ENCODE data around the gene ARL4D.

ARL4D gene, protein sequence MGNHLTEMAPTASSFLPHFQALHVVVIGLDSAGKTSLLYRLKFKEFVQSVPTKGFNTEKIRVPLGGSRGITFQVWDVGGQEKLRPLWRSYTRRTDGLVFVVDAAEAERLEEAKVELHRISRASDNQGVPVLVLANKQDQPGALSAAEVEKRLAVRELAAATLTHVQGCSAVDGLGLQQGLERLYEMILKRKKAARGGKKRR

DNA sequence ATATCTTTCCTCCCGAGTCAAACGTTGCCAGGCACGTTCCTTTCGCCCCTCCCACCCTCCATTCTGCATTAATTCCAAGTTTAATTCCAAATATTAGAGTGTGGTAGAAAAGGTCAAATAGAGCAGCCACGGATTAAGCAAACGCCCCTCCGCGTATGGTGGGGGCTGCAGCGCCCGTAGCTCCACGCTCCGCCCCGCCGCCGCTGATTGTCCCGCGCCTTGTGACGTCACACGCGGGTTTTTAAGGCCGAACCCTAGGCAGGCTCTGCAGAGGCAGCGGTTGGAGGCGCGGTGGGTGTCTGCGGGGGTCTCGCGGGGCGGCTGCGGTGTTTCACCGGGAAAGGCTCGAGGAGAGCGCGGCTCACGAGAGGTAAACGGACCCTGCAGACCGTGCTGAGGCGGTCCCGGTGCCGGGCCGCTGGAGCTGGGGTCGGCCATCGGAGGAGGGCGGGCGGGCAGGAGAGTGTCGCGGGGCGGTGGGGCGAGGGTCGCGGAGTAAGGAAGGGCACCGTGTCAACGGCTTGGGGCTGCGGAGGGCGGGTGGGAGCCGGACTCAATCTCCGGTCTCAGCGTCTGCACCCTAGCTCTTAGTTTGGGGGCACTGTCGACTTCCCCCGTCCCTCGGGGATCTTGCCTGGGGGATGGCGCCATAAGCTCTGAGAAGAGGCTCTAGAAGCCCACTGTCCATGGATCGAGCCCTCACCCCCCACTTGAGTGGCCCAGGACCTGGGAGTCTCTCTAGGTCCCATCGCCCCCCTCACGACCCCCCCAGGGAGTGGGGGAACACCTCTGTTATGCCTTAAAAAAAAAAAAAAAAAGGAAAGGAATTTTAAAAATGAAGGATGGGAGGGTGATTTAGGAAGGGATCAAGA lies at the start of gene ARL4D:
Gene ARL4D, plus strand, starts transcription at position 270 of the 872 bp plus-strand sequence. CDS start 740 bp downstream, outside the sequence.
- peaks cover 2 to 50% (median 40%) of the 10 kb centered on the region in 5 donors for H3K4me1 ChIP-seq (ENCODE audit: control insufficient read depth in 5 of 5, insufficient read depth in 5 of 5, low read length in 5 of 5)

DNA sequence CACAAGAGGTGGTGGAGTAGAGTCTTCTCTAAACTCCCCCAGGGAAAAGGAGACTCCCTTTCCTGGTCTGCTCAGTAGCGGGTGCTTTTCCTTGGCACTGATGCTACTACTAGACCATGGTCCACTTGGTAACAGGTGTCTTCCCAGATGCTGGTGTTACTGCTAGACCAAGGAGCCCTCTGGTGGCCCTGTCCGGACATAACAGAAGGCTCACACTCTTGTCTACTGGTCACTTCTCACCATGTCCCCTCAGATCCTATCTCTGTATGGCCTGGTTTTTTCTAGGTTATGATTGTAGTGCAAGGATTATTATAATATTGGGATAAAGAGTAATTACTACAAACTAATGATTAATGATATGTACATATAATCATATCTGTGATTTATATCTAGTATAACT lies 49.7 kb upstream of the ARL4D start:
- Histone ChIP-seq H3K9ac (ENCODE audit: low read length in 5 of 5) (no peak overlapping the region), H3K27ac (ENCODE audit: low read depth, low read length) (no peak overlapping the region), H3K27me3 (ENCODE audit: control insufficient read depth in 5 of 5, insufficient read depth in 4 of 5, low read length in 5 of 5) (no peaks in the 10 kb centered on the region), H3K4me3 (ENCODE audit: low read depth in 1 of 5, low read length in 5 of 5) (peak overlapping the region in 3 of 5 donors; percentile 10 to 31 (median 19)), H3K36me3 (ENCODE audit: control insufficient read depth in 5 of 5, insufficient read depth in 5 of 5, low read length in 5 of 5) (no peaks in the 10 kb centered on the region), H3K9me3 (ENCODE audit: control insufficient read depth in 5 of 5, low read length in 5 of 5) (peaks cover 13 to 32% (median 31%) of the 10 kb centered on the region in 5 donors), H3K4me1 (ENCODE audit: control insufficient read depth in 5 of 5, insufficient read depth in 5 of 5, low read length in 5 of 5) (no peaks in the 10 kb centered on the region)

More for the DNA sequence above, at the start of gene ARL4D:
- Histone ChIP-seq H3K4me3 (ENCODE audit: low read depth in 1 of 5, low read length in 5 of 5) (peak within 1 kb of the TSS; percentile 69 to 87 (median 81)), H3K9me3 (ENCODE audit: control insufficient read depth in 5 of 5, low read length in 5 of 5) (no peaks in the 10 kb centered on the region), H3K27ac (ENCODE audit: low read depth, low read length) (peak within 1 kb of the TSS; percentile 65), H3K9ac (ENCODE audit: low read length in 5 of 5) (peak within 1 kb of the TSS; percentile 63 to 92 (median 73)), H3K36me3 (ENCODE audit: control insufficient read depth in 5 of 5, insufficient read depth in 5 of 5, low read length in 5 of 5) (peaks cover 0 to 4% (median 0%) of the 10 kb centered on the region in 5 donors), H3K27me3 (ENCODE audit: control insufficient read depth in 5 of 5, insufficient read depth in 4 of 5, low read length in 5 of 5) (no peaks in the 10 kb centered on the region)

DNA sequence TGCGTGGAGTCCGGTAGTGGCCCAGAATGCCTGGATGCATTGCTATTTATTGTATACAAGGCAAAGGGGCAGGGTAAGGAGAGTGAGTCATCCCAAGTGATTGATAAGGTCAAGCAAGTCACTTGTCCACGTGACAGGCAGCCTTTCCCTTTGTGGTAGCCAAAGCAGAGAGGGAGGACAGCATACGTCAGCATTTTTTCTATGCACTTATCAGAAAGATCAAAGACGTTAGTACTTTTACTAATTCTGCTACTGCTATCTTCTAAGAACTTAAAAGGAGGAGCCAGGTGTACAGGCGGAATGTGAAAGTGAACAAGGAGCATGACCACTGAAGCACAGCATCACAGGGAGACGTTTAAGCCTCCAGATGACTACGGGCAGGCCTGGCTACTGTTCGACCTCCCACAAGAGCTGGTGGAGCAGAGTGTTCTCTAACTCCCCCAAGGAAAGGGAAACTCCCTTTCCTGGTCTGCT lies 47.9 kb upstream of the ARL4D start:
- no peak overlapping the region for H3K9ac ChIP-seq (ENCODE audit: low read length in 5 of 5)
- H3K4me3 ChIP-seq (ENCODE audit: low read depth in 1 of 5, low read length in 5 of 5), result no peak overlapping the region
- peaks cover 13 to 32% (median 31%) of the 10 kb centered on the region in 5 donors for H3K9me3 ChIP-seq (ENCODE audit: control insufficient read depth in 5 of 5, low read length in 5 of 5)
- H3K4me1 ChIP-seq (ENCODE audit: control insufficient read depth in 5 of 5, insufficient read depth in 5 of 5, low read length in 5 of 5), result no peaks in the 10 kb centered on the region
- H3K27ac ChIP-seq (ENCODE audit: low read depth, low read length), result no peak overlapping the region
- H3K27me3 ChIP-seq (ENCODE audit: control insufficient read depth in 5 of 5, insufficient read depth in 4 of 5, low read length in 5 of 5), result no peaks in the 10 kb centered on the region
- no peaks in the 10 kb centered on the region for H3K36me3 ChIP-seq (ENCODE audit: control insufficient read depth in 5 of 5, insufficient read depth in 5 of 5, low read length in 5 of 5)

DNA sequence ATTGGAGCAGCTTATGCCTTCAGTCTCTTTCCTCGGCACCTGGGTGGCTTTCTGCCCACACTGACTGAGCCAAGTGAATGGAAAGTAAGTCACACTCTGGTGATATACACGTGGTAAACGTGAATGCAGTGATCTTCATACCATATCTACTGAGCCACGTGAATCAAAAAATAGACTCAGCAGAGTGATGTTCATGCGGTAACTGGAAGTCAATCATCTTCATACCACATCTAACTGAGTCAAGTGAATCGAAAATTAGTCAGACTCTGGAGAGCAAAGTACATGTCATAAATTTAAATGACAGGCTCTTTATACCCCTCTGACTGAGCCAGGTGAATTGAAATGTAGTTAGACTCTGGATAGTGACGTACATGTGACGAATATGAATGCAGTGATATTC lies 47.1 kb upstream of the ARL4D start:
- Histone ChIP-seq H3K4me1 (ENCODE audit: control insufficient read depth in 5 of 5, insufficient read depth in 5 of 5, low read length in 5 of 5) (no peaks in the 10 kb centered on the region), H3K9ac (ENCODE audit: low read length in 5 of 5) (no peak overlapping the region), H3K36me3 (ENCODE audit: control insufficient read depth in 5 of 5, insufficient read depth in 5 of 5, low read length in 5 of 5) (no peaks in the 10 kb centered on the region), H3K9me3 (ENCODE audit: control insufficient read depth in 5 of 5, low read length in 5 of 5) (peaks cover 13 to 32% (median 31%) of the 10 kb centered on the region in 5 donors), H3K27ac (ENCODE audit: low read depth, low read length) (no peak overlapping the region), H3K27me3 (ENCODE audit: control insufficient read depth in 5 of 5, insufficient read depth in 4 of 5, low read length in 5 of 5) (no peaks in the 10 kb centered on the region), H3K4me3 (ENCODE audit: low read depth in 1 of 5, low read length in 5 of 5) (no peak overlapping the region)

DNA sequence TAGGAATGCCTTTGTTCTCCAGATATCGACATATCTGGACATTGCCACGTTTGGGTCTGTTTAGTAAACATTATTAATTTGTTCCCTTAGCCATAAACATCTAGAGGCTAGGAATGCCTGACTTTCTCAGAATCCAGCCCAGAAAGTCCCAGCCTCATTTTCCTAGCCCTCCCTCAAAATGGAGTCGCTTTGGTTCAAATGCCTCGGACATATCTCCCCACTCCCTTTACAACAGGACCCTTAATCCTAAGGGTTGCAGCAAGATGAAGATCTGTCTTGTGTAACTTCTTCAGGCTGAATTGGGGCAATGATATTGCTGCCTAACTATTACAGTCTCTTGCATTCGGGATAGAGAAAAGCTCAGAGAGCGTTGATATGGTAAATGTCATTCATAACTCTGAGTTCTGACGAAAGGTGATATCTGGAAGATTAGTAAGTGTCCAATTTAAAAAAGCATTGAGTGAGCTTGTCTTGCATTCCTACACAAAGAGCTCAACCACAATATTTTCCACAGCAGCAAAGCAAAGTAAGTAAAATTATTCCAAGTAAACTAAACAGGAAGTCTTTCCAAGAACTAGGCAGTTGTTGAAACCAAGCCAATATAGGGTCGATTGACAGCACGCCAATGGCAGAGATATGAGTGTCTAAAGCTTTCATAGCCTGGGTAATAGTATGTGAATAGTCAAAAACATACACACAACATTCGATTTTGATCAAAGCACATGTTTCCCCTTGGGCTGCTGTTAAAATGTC lies 46.0 kb upstream of the ARL4D start:
- Histone ChIP-seq H3K27ac (ENCODE audit: low read depth, low read length) (no peak overlapping the region), H3K36me3 (ENCODE audit: control insufficient read depth in 5 of 5, insufficient read depth in 5 of 5, low read length in 5 of 5) (no peaks in the 10 kb centered on the region), H3K9me3 (ENCODE audit: control insufficient read depth in 5 of 5, low read length in 5 of 5) (peaks cover 12 to 22% (median 21%) of the 10 kb centered on the region in 5 donors), H3K4me3 (ENCODE audit: low read depth in 1 of 5, low read length in 5 of 5) (no peak overlapping the region), H3K9ac (ENCODE audit: low read length in 5 of 5) (no peak overlapping the region), H3K27me3 (ENCODE audit: control insufficient read depth in 5 of 5, insufficient read depth in 4 of 5, low read length in 5 of 5) (no peaks in the 10 kb centered on the region), H3K4me1 (ENCODE audit: control insufficient read depth in 5 of 5, insufficient read depth in 5 of 5, low read length in 5 of 5) (peaks cover 0 to 3% (median 0%) of the 10 kb centered on the region in 5 donors)

DNA sequence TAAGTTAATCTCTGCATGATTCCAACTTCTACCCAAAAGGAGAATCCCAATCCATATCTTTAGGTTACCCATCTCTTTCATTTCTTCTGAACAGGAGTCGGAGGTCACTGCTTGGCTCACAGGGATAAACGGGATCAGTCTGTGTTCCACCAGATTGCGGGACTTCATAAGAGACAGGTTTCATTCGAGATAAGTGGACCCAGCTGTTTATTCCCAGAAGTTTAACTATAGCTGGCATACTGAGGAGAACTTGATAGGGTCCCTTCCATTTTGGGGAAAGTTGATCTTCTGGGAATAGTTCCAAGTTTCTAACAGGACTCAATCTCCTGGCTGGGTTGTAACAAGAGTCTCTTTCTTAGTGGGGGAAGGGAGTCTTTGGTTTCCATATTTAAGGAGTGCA lies 45.4 kb upstream of the ARL4D start:
- H3K9ac ChIP-seq (ENCODE audit: low read length in 5 of 5), result no peak overlapping the region
- no peaks in the 10 kb centered on the region for H3K27me3 ChIP-seq (ENCODE audit: control insufficient read depth in 5 of 5, insufficient read depth in 4 of 5, low read length in 5 of 5)
- H3K4me3 ChIP-seq (ENCODE audit: low read depth in 1 of 5, low read length in 5 of 5), result no peak overlapping the region
- no peak overlapping the region for H3K27ac ChIP-seq (ENCODE audit: low read depth, low read length)
- no peaks in the 10 kb centered on the region for H3K36me3 ChIP-seq (ENCODE audit: control insufficient read depth in 5 of 5, insufficient read depth in 5 of 5, low read length in 5 of 5)
- peaks cover 7 to 16% (median 15%) of the 10 kb centered on the region in 5 donors for H3K9me3 ChIP-seq (ENCODE audit: control insufficient read depth in 5 of 5, low read length in 5 of 5)
- peaks cover 0 to 3% (median 0%) of the 10 kb centered on the region in 5 donors for H3K4me1 ChIP-seq (ENCODE audit: control insufficient read depth in 5 of 5, insufficient read depth in 5 of 5, low read length in 5 of 5)

DNA sequence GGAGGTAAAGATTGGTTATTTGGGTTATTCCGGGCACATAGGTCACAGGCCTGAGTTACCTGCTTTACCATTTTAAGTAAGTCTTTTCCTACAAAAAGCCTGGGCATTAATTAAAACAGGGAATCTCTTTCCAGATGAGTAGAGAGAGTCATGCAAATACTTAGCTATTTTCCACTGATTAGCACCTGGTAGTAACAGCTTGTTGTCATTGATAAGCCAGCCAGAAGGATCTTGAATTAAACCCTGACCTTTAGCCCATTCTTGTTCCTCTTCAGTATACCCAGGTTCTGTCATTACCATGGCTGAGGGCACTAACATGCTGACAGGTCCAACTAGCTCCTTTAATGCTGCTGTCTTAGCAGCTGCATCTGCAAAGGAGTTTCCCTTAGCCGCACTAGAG lies 44.4 kb upstream of the ARL4D start:
- Histone ChIP-seq H3K27ac (ENCODE audit: low read depth, low read length) (no peak overlapping the region), H3K27me3 (ENCODE audit: control insufficient read depth in 5 of 5, insufficient read depth in 4 of 5, low read length in 5 of 5) (no peaks in the 10 kb centered on the region), H3K4me1 (ENCODE audit: control insufficient read depth in 5 of 5, insufficient read depth in 5 of 5, low read length in 5 of 5) (peaks cover 0 to 3% (median 0%) of the 10 kb centered on the region in 5 donors), H3K9me3 (ENCODE audit: control insufficient read depth in 5 of 5, low read length in 5 of 5) (peaks cover 5 to 7% (median 6%) of the 10 kb centered on the region in 5 donors), H3K36me3 (ENCODE audit: control insufficient read depth in 5 of 5, insufficient read depth in 5 of 5, low read length in 5 of 5) (no peaks in the 10 kb centered on the region), H3K9ac (ENCODE audit: low read length in 5 of 5) (no peak overlapping the region), H3K4me3 (ENCODE audit: low read depth in 1 of 5, low read length in 5 of 5) (no peak overlapping the region)

DNA sequence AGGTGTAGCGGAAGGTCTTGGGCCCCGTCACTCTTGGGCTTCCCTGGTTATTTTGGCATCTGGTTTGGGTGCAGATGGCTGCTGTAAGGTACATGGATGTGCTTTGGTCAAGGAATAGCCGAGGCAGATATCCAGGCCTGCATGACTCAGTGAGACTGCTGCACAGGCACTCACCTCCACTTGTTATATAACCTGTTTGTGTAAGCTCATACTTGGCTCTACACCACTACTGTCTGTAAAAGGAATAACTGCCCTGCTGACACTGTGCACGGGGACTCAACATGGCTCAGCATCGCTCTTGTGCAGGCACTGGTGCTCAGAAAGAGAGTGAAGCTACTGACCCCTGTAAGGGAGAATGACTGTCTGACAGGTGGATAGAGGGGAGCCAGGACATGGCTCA lies 42.3 kb upstream of the ARL4D start:
- Histone ChIP-seq H3K4me1 (ENCODE audit: control insufficient read depth in 5 of 5, insufficient read depth in 5 of 5, low read length in 5 of 5) (peaks cover 4 to 12% (median 6%) of the 10 kb centered on the region in 5 donors), H3K9me3 (ENCODE audit: control insufficient read depth in 5 of 5, low read length in 5 of 5) (no peaks in the 10 kb centered on the region), H3K27ac (ENCODE audit: low read depth, low read length) (no peak overlapping the region), H3K9ac (ENCODE audit: low read length in 5 of 5) (no peak overlapping the region), H3K27me3 (ENCODE audit: control insufficient read depth in 5 of 5, insufficient read depth in 4 of 5, low read length in 5 of 5) (no peaks in the 10 kb centered on the region), H3K36me3 (ENCODE audit: control insufficient read depth in 5 of 5, insufficient read depth in 5 of 5, low read length in 5 of 5) (no peaks in the 10 kb centered on the region), H3K4me3 (ENCODE audit: low read depth in 1 of 5, low read length in 5 of 5) (no peak overlapping the region)

DNA sequence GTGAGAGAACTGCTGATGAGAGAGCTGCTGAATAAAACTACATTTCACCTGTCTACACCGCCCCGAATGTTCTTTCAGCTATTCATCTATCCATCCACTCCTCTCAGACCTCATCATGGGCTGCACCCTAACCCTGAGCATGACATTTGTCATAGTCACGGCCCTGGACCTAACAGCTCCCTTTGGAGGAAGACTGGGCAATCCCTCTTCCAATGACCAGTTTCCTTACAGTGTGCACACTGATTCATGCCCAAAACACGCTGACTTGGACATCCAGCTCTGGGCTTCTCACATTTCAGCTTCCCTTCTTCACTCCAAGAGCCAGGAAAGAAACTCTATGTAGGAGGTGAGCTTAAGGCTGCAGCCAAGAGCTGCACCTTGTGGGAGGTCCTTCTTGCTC lies 41.8 kb upstream of the ARL4D start:
- Histone ChIP-seq H3K9me3 (ENCODE audit: control insufficient read depth in 5 of 5, low read length in 5 of 5) (no peaks in the 10 kb centered on the region), H3K27ac (ENCODE audit: low read depth, low read length) (no peak overlapping the region), H3K9ac (ENCODE audit: low read length in 5 of 5) (no peak overlapping the region), H3K4me3 (ENCODE audit: low read depth in 1 of 5, low read length in 5 of 5) (no peak overlapping the region), H3K27me3 (ENCODE audit: control insufficient read depth in 5 of 5, insufficient read depth in 4 of 5, low read length in 5 of 5) (no peaks in the 10 kb centered on the region), H3K4me1 (ENCODE audit: control insufficient read depth in 5 of 5, insufficient read depth in 5 of 5, low read length in 5 of 5) (peaks cover 4 to 13% (median 7%) of the 10 kb centered on the region in 5 donors), H3K36me3 (ENCODE audit: control insufficient read depth in 5 of 5, insufficient read depth in 5 of 5, low read length in 5 of 5) (no peaks in the 10 kb centered on the region)

Data from subcutaneous abdominal adipose tissue (tissue), 5 donors.